D721Med (cell line): Measurements from ENCODE around the gene PSENEN.

Source experiments
- DNase-seq: peaks from one replicate; pipeline ENCODE4 v3.0.0; 2011; ENCODE audit warnings: low spot score; ENCODE audit not compliant: insufficient read length
- FAIRE-seq: peaks from 2 replicates; lab custom pipeline; 2011; peaks lifted over from hg19 to GRCh38; lab: Jason Lieb, UNC
- TF ChIP-seq, protein P1 (sequence below): IDR thresholded peaks from 2 replicates; pipeline ENCODE4 v1.5.1; 2012; ENCODE audit warnings: mild to moderate bottlenecking, control low read depth; ENCODE audit not compliant: insufficient read depth; ENCODE audit errors: missing control alignments

Gene PSENEN

GRCh38 chr19:35755131-35755549, 9.7 kb downstream of the PSENEN start:
- FAIRE-seq (no peak), DNase-seq (no peak)
- TF ChIP-seq, protein P1, sequence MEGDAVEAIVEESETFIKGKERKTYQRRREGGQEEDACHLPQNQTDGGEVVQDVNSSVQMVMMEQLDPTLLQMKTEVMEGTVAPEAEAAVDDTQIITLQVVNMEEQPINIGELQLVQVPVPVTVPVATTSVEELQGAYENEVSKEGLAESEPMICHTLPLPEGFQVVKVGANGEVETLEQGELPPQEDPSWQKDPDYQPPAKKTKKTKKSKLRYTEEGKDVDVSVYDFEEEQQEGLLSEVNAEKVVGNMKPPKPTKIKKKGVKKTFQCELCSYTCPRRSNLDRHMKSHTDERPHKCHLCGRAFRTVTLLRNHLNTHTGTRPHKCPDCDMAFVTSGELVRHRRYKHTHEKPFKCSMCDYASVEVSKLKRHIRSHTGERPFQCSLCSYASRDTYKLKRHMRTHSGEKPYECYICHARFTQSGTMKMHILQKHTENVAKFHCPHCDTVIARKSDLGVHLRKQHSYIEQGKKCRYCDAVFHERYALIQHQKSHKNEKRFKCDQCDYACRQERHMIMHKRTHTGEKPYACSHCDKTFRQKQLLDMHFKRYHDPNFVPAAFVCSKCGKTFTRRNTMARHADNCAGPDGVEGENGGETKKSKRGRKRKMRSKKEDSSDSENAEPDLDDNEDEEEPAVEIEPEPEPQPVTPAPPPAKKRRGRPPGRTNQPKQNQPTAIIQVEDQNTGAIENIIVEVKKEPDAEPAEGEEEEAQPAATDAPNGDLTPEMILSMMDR: no peak

DNA sequence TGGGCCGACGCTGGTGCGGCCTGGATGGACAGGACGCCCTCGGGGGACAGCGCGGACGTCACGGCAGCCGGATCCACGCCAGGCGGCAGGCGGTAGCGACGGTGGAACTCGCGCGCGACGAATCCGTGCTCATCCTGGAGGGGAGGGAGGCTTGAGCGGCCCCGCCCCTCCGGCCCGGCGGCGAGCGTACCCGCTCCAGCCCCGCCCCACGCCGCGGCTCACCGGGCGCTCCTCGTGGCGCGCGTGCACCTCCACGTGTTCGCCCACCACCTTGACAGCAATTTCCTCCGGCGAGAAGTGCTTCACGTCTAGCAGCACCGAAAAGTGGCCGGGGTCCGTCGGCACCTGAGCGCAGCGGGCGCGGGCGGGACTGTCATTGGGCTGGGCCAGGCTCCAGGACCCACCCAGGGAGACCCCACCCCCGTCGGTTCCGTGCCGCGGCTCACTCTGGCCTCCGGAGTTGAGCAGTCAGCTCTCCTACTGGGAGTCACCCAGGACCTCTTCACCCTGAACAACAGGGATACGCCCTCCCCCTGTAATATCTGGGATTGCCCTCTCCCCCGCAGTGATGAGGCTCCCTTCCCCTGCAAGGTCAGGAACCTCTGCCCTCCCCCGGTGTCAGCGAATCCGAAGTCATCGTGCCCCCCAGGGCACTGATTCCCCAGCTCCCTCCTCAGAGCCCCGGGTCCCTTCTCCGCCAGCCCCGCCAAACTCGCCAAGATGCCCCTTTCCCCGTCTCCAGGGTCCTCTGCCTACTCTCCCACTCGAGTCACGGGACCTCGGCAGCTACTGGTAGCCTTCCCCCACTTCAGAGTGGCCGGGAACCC, 10.3 kb downstream of the PSENEN start:
- DNase-seq (no peak), FAIRE-seq (no peak)
- TF ChIP-seq, protein P1: no peak

DNA sequence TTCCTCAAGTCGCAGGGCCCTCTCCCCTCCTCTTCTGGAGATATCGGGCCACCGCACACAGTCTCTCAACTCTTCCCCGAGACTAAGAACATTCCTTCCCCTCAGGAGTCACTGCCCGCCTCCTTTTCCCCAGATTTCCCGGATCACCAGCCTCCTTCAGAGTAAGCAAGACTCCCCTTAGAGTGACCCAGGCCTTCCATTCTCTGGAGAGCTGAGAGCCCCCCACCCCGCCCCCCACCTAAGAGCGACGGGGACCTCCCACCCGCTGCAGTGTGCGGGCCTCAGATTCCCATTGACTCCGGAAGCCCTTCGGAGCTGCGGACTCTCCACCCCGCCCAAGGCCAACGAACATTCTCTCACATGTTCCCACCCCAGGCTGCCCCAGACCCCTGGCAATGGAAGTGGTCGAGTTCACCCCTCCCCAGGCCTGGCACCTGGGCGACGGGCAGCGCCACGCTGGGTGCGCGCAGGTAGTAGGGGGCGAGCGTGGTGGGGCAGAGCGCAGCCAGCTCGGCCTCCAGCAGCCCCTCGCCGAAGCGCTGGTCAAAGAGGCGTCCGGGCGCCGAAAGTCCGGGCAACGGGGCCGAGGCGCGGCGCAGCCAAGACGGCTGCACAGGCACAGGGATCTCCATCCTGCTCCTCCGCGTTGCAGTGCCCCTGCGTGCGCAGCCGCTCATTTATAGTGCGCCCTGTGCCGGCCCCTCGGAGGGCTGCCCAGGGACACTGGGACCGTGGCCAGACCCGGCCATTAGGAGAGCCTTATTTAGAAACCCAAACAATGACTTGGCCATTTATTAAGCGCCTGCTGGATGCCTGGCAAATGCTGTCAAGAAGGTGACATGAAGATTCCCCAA, 11.2 kb downstream of the PSENEN start, which contains the start of gene HSPB6:
Gene HSPB6, minus strand, starts transcription at position 653 of the 854 bp plus-strand sequence. Its CDS starts 21 bp downstream, at position 632.
- DNase-seq: no peak
- TF ChIP-seq, protein P1: no peak
- no peak for FAIRE-seq

DNA sequence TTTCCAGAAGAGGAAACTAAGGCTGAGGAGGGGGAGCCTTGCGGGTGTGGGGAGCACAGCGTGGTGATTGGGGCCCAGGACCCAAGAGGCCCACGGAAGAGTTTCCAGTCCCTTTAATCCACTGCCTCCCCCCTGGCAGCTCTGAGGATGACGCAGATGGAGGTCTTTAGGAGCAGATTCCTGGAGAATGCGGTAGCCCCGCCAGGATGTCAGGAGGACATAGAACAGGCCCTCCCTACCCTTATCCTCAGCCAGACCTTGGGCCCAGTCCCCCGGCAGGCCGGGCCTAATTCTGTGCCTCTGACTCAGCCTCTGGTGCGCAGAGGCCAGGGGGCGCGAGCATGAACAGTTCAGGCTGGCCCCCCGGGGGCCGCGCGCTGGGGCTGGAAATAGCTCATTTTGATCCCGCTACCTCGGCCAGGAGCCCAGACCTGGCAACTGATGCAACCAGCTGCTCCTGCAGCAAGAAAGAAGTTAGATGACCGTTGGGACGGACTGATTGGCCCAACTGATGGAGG, 11.8 kb downstream of the PSENEN start:
- no peak for FAIRE-seq
- TF ChIP-seq, protein P1: no peak
- no peak for DNase-seq

GRCh38 chr19:35757749-35758608, 12.5 kb downstream of the PSENEN start, which contains the start of gene PROSER3:
TSS of gene PROSER3 (plus strand) at chr19:35758176. CDS start at chr19:35758216, 40 bp downstream.
- TF ChIP-seq, protein P1: no peak
- peak; percentile 73 for DNase-seq
- FAIRE-seq: peak; percentile 44

GRCh38 chr19:35759697-35760096, 14.2 kb downstream of the PSENEN start:
- TF ChIP-seq, protein P1: no peak
- DNase-seq (no peak), FAIRE-seq (no peak)
